ENCODE measurements around the gene HOXC6. TPM values are rescaled to one million over a fixed set of nuclear protein-coding genes. Genes with fewer than 3 reads are reported as not detected.

The HOXC6 gene
- 13.6 TPM for polyA plus RNA-seq
- long read RNA-seq, donor 1, partial matches to known transcripts = 0 of 2 reads
- long read RNA-seq, donor 1, other reads (novel, unspliced or antisense) = 0 of 2 reads
- long read RNA-seq, donor 2, partial matches to known transcripts = 0 of 1 reads
- long read RNA-seq, donor 2, other reads (novel, unspliced or antisense) = 0 of 1 reads
- long read RNA-seq, donor 3 = 0 reads
- long read RNA-seq, donor 4 = 0 reads
- long read RNA-seq, donor 5 = 0 reads
- long read RNA-seq, donor 6, partial matches to known transcripts = 0 of 3 reads
- long read RNA-seq, donor 6, other reads (novel, unspliced or antisense) = 0 of 3 reads
- long read RNA-seq, donor 7, partial matches to known transcripts = 0 of 1 reads
- long read RNA-seq, donor 7, other reads (novel, unspliced or antisense) = 0 of 1 reads
- long read RNA-seq, donor 8, partial matches to known transcripts = 0 of 4 reads
- long read RNA-seq, donor 8, other reads (novel, unspliced or antisense) = 0 of 4 reads
- long read RNA-seq, donor 9, partial matches to known transcripts = 0 of 3 reads
- long read RNA-seq, donor 9, other reads (novel, unspliced or antisense) = 0 of 3 reads
- long read RNA-seq, donor 10, partial matches to known transcripts = 0 of 3 reads
- long read RNA-seq, donor 10, other reads (novel, unspliced or antisense) = 0 of 3 reads
- long read RNA-seq, donor 11, partial matches to known transcripts = 0 of 3 reads
- long read RNA-seq, donor 11, other reads (novel, unspliced or antisense) = 0 of 3 reads

DNA sequence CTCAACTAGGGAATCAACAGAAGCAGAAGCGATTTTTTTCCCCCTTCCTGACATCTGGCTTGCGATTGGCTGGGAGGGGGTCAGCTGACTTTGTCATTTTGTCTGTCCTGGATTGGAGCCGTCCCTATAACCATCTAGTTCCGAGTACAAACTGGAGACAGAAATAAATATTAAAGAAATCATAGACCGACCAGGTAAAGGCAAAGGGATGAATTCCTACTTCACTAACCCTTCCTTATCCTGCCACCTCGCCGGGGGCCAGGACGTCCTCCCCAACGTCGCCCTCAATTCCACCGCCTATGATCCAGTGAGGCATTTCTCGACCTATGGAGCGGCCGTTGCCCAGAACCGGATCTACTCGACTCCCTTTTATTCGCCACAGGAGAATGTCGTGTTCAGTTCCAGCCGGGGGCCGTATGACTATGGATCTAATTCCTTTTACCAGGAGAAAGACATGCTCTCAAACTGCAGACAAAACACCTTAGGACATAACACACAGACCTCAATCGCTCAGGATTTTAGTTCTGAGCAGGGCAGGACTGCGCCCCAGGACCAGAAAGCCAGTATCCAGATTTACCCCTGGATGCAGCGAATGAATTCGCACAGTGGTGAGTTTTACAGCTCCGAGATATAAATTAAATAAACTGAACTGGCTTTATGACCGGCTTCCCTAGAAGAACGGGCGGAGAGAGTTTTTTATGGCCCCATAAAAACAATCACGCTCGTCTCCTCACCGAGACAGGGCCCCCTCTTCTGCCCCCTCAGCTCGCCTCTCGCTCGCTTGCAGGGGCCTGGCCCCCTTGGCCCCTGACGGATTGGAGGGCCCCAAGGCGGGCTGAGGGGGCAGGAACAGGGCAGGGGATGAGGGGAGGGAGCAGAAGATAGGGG lies at the start of gene HOXC6:
TSS of gene HOXC6 (plus strand) at position 127 of the 888 bp plus-strand sequence. CDS start at position 209, 82 bp downstream.
- H3K4me1 ChIP-seq (ENCODE audit: control insufficient read depth, insufficient read depth, low read length) = peaks cover 57% of the 10 kb centered on the region
- H3K36me3 ChIP-seq (ENCODE audit: control insufficient read depth, insufficient read depth, low read length) = peaks cover 10% of the 10 kb centered on the region
- peak within 1 kb of the TSS; percentile 58 for H3K27ac ChIP-seq (ENCODE audit: low read length)
- peak in 1 of 2 donors; percentile 83 for DNase-seq
- peaks cover 14% of the 10 kb centered on the region for H3K9me3 ChIP-seq (ENCODE audit: control insufficient read depth, low read depth, low read length)
- H3K4me3 ChIP-seq (ENCODE audit: low read length) = peak within 1 kb of the TSS; percentile 44
- WGBS (ENCODE audit: insufficient coverage, low lambda C conversion rate) = no CpG with 5 or more reads among the region's 36 CpGs
- peaks cover 65% of the 10 kb centered on the region for H3K27me3 ChIP-seq (ENCODE audit: control insufficient read depth, insufficient read depth, low read length)

DNA sequence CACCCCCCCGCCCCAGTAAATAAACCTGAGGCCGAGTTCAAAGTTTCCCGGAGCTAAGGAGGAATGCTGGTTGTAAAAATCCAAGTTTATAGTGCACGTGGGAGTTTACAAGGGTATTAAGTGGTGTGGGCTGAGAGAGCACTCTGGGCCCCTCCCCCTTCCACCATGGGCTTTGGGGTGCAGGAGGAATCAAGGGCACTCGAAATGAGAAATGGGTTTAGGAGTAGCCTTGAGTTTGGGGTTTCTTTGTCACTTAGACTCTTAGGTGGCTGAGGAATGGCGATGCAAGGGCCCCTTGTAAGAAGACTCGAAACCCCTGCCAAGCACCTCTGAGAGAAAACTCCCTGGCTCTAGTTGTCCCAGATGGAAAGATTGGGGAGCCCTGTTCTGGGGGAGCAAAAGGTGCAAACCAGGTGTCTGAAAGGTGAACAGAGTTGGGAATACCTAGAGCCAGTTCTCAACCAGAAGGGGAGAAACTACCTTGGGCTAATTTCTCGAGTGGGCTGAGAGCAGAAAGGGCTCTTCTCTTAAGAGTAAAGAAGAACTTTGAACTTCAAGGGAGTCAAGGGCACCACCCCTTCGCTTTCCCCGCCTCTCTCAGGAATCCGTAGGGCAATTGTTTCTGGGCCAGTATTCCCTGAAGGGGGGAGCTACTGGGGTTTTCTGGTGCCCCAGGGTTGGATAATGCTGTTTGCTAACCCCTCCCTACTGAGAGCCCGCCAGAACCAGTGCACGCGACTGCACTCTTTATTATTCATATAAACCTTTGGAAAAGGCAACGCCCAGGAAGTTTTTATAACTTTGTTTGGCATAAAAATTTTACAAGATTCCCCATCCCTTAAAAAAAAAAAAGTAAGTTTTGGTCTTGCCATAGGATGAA lies 49.5 kb upstream of the HOXC6 start:
- Histone ChIP-seq H3K27ac (ENCODE audit: low read length) (peak overlapping the region; percentile 96), H3K4me3 (ENCODE audit: low read length) (peak overlapping the region; percentile 28), H3K4me1 (ENCODE audit: control insufficient read depth, insufficient read depth, low read length) (peaks cover 26% of the 10 kb centered on the region), H3K36me3 (ENCODE audit: control insufficient read depth, insufficient read depth, low read length) (no peaks in the 10 kb centered on the region), H3K9me3 (ENCODE audit: control insufficient read depth, low read depth, low read length) (peaks cover 15% of the 10 kb centered on the region), H3K27me3 (ENCODE audit: control insufficient read depth, insufficient read depth, low read length) (peaks cover 95% of the 10 kb centered on the region)
- peak; percentile 92 to 97 for DNase-seq
- 0% methylated on average over 1 of the region's 15 CpGs for WGBS (ENCODE audit: insufficient coverage, low lambda C conversion rate)

DNA sequence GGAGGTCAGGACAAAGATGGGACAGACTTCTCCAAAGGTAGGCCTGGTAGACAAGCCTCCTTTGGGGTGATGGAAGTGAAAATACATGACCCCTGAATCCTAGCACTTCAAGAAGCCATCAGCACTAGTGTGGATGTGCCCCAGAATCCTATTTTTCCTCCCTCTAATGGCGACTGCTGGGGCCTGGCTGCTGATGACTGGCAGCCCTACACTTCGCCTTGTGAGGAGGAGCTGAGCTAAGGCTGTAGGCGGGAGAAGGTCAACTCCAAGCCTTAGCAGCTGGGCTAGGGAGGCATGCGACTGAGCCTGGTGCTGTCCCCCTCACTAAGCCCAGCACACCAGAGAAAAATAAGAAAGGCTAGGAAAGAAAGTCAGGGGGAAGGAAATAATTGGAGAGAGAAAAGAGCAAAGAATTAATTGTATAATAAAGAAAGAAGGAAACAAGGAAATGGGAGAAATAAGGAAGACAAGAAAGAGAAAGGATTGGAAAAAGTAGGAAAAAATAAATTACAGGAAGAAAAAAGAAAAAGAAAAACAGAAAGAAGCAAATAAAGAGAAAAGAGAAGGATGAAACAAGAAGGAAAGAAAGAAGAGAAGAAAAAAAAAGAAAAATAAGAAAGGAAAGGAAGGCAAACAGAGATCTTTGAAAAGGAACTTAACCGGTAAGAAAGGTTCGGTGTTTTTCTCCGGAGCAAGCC lies 48.0 kb upstream of the HOXC6 start:
- H3K27me3 ChIP-seq (ENCODE audit: control insufficient read depth, insufficient read depth, low read length) = peaks cover 93% of the 10 kb centered on the region
- DNase-seq = no peak
- H3K27ac ChIP-seq (ENCODE audit: low read length) = no peak overlapping the region
- peaks cover 15% of the 10 kb centered on the region for H3K9me3 ChIP-seq (ENCODE audit: control insufficient read depth, low read depth, low read length)
- H3K36me3 ChIP-seq (ENCODE audit: control insufficient read depth, insufficient read depth, low read length) = no peaks in the 10 kb centered on the region
- H3K4me3 ChIP-seq (ENCODE audit: low read length) = no peak overlapping the region
- H3K4me1 ChIP-seq (ENCODE audit: control insufficient read depth, insufficient read depth, low read length) = peaks cover 26% of the 10 kb centered on the region
- 69% methylated on average over 4 of the region's 7 CpGs for WGBS (ENCODE audit: insufficient coverage, low lambda C conversion rate)

DNA sequence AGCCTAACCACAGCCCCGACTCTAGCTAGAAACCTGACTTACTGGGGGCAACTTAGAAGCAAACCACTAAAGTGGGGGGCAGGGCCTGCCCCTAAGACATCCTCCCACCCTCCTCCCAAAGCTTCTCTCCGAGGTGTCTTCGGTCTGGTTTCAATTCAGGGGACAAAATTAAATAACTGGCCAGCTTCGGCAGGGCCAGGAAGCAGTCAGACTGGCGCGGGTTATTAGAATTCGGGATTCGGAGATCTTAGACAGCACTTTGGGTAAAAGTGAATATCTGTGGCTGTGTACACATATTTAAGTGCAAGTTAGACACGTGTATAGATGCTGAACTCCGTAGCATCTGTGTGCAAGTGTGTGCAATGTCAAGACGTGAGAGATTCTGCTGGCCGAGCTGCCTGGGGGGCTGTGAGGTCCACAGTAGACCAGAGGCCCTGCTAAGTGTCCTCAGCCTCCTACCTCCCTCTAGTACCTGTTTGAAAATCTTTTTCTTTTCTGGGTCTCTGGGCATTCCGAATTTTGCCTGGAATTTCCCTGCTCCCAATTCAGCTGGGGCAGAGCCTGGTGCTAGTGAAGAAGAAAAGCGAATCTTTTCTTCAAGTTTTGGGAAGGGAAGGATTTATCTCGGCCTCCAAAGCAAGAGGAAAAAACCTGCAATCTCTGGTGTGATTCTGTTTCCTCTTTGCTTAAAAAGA lies 47.3 kb upstream of the HOXC6 start:
- H3K36me3 ChIP-seq (ENCODE audit: control insufficient read depth, insufficient read depth, low read length) = no peaks in the 10 kb centered on the region
- H3K4me3 ChIP-seq (ENCODE audit: low read length) = no peak overlapping the region
- peaks cover 93% of the 10 kb centered on the region for H3K27me3 ChIP-seq (ENCODE audit: control insufficient read depth, insufficient read depth, low read length)
- H3K4me1 ChIP-seq (ENCODE audit: control insufficient read depth, insufficient read depth, low read length) = peaks cover 26% of the 10 kb centered on the region
- H3K9me3 ChIP-seq (ENCODE audit: control insufficient read depth, low read depth, low read length) = peaks cover 14% of the 10 kb centered on the region
- DNase-seq = no peak
- WGBS (ENCODE audit: insufficient coverage, low lambda C conversion rate) = 67% methylated on average over 1 of the region's 15 CpGs
- no peak overlapping the region for H3K27ac ChIP-seq (ENCODE audit: low read length)

DNA sequence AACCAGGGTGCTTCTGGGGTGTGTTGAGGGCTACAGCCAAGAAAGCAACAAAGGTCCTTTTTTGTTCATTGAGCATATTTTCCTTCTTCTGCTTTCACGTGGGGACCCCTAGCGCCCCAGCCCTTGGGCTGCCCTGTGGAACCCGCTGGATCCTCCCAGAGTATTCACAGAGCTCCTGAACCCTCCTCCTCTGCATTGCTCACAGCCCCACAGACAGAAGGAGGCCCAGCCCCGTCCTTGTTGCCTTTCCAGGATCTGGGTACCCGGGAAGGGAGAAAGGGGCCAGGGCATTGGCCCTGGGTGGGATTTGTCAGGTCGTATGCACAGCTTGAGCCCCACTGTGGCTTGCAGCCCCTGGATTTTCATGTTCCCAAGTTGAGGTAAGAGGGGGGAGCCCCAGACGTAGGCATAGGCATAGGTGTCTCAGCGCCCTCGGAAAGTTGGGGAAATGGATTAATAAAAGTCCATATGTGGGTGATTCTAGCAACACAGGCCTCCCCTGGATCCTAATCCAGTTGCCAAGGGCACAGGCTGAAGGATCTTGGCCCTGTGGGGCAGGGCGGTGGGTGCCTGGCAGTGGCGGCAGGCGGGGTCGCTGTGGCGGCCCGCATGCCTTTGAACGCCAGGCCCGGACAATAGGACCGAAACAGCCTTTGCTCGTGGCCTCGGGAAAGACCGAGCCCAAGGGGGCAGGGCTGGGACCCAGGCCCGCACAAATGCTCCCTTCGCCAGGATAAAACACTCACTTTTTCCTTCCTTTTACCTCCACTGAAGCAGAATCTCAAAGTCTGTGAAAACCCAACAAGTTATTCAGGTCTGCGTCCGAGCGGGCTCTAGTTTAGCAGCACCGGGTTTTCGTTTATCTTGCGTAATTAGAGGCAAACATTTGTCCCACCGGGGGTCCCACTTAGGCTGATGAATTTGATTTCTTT lies 46.3 kb upstream of the HOXC6 start:
- Histone ChIP-seq H3K27ac (ENCODE audit: low read length) (no peak overlapping the region), H3K4me1 (ENCODE audit: control insufficient read depth, insufficient read depth, low read length) (peaks cover 30% of the 10 kb centered on the region), H3K36me3 (ENCODE audit: control insufficient read depth, insufficient read depth, low read length) (no peaks in the 10 kb centered on the region), H3K9me3 (ENCODE audit: control insufficient read depth, low read depth, low read length) (peaks cover 13% of the 10 kb centered on the region), H3K4me3 (ENCODE audit: low read length) (no peak overlapping the region), H3K27me3 (ENCODE audit: control insufficient read depth, insufficient read depth, low read length) (peaks cover 93% of the 10 kb centered on the region)
- no peak for DNase-seq
- WGBS (ENCODE audit: insufficient coverage, low lambda C conversion rate) = 53% methylated on average over 3 of the region's 30 CpGs

DNA sequence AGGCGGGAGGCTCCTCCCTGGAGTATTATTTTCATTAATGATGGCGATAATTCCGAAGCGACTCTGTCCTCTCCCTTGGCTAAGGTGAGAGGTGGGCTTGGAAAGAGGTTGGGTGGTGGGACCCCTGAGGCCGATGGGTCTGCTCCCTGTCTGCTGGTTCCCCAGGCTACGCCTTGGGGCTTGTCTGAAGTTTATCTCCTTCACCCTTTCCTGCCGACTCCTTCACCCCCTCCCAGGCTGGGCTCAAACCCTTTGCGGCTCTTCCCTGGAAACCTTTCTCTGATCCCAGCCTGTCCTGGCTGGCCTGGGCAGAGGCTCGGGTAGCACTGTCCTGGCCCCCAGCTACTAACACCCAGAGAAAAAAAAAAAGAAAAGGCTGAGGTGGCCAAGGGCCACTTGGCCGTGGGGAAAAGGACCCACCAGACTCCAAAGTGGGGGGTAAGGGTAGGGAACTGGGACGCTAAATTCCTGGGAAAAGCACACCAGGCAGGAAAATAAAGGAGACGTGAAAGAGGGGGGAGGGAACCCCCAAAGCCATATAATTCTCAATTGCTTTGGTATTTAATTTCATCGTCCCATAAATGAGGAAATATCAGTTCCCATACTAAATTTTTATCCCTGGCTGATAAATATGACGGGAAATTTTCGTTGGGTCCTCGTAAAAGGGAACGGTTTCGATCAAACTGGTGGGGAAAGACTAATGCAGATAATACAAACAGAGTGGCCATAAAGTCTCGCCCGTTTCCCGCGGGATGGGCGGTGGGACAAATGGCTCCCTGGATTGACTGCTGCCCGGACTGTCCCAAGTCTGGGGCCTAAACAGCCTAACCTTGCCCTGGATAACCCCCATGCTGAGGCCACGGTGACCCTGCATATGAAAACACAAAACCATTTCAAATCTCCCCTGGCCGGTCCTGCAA lies 45.3 kb upstream of the HOXC6 start:
- Histone ChIP-seq H3K4me1 (ENCODE audit: control insufficient read depth, insufficient read depth, low read length) (peaks cover 33% of the 10 kb centered on the region), H3K4me3 (ENCODE audit: low read length) (no peak overlapping the region), H3K36me3 (ENCODE audit: control insufficient read depth, insufficient read depth, low read length) (no peaks in the 10 kb centered on the region), H3K27me3 (ENCODE audit: control insufficient read depth, insufficient read depth, low read length) (peaks cover 93% of the 10 kb centered on the region), H3K27ac (ENCODE audit: low read length) (no peak overlapping the region), H3K9me3 (ENCODE audit: control insufficient read depth, low read depth, low read length) (peaks cover 13% of the 10 kb centered on the region)
- WGBS (ENCODE audit: insufficient coverage, low lambda C conversion rate) = 59% methylated on average over 4 of the region's 26 CpGs
- DNase-seq = no peak

DNA sequence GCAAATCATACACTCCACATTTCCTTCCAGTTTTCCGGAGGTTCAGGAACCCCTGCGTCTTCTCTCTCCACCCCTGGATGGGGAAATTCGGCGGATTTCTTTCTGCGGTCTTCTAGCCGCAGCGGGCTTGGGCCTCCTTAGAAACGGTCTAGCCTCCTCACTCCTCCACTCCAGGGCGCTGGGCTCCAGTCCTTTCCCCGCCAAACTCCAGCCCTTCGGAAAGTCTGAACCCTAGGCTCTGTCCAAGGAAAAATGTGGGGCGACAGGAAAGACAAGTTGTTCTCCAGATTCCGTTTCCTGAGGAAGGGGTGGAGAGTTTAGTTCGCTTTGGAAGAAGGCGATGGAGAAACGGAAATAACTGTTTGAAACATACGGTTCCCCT lies 44.7 kb upstream of the HOXC6 start:
- no peak for DNase-seq
- peaks cover 35% of the 10 kb centered on the region for H3K4me1 ChIP-seq (ENCODE audit: control insufficient read depth, insufficient read depth, low read length)
- 20% methylated on average over 1 of the region's 17 CpGs for WGBS (ENCODE audit: insufficient coverage, low lambda C conversion rate)
- no peak overlapping the region for H3K4me3 ChIP-seq (ENCODE audit: low read length)
- no peak overlapping the region for H3K27ac ChIP-seq (ENCODE audit: low read length)
- peaks cover 13% of the 10 kb centered on the region for H3K9me3 ChIP-seq (ENCODE audit: control insufficient read depth, low read depth, low read length)
- peaks cover 95% of the 10 kb centered on the region for H3K27me3 ChIP-seq (ENCODE audit: control insufficient read depth, insufficient read depth, low read length)
- H3K36me3 ChIP-seq (ENCODE audit: control insufficient read depth, insufficient read depth, low read length) = no peaks in the 10 kb centered on the region
